Liver (tissue), 5 donors: ENCODE measurements around the gene PIR. TPM values are rescaled to one million over a fixed set of nuclear protein-coding genes. Genes with fewer than 3 reads are reported as not detected.

Experiments
- YY1 ChIP-seq: IDR thresholded peaks from 2 replicates; pipeline ENCODE4 v1.6.1; 2016; ENCODE audit warnings: antibody characterized with exemption, mild to moderate bottlenecking
- polyA plus RNA-seq, 2 donors: library from polyadenylated mRNA; stranded (reverse) in 1 of 2; unstranded in 1 of 2; fragments of 200-250 nt in 1 of 2; fragments of >200 nt in 1 of 2; fragmentation: Nextera tagmentation in 1 of 2; extraction: Ambion mirVana in 1 of 2; gene quantifications; one replicate each; pipeline versions ENCODE4 v1.2.1 to v1.2.3, GENCODE V29; 2013 to 2015
- total RNA-seq, 2 donors: library from RNA; depleted of rRNA; stranded (reverse); fragments of >200 nt; gene quantifications; one replicate each; pipeline ENCODE4 v1.2.3, GENCODE V29; 2014
- donor health status: healthy.
- donor health status: healthy.
- donor health status: healthy.

Gene PIR
- total and polyA plus RNA-seq, 4 donors = 9.0 to 24.7 (median 17.0) TPM

DNA sequence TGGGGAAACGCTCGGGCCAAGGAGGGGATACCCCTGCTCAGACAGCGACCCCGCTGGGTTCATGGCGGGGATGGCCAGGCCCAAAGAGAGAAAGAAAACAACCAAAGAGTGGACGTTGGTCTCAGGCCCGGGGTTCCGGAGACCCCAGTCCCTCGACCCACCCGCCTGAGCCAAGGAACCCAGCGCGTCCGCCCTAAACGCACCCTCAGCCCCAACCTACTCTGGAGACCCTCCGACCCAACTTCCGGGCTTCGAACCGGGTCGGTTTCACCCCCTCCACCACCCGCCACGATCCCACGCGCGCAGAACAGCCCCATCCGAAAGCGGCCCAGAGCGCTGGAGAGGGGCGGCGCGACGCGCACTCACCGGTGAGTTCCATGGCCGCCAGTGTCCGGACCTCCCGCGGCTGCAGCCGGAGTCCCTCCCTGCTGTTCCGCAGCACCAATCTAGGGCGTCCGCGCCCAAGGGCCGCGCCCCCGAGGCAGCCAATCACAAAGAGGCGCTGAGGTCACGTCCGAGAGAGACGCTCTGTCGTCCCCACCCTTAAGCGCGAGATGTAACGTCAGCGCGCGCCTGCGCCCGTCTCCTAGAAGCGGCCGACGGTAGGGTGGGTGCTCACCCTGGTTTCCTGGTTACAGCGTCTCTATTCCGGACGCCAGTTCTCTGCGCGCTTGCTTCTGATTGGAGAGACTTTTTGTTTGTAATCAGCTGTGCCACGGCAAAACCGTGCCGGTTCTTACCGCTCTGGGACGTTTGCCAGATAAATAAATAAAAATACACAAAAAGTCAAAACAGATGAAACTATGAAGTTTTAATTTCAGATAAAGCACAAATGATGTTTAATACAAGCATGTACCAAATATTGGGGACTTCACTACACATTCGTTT is 157.8 kb downstream of the PIR start, which contains the start of gene PIGA (continued):
- TF ChIP-seq YY1 = peak; percentile 97

Other genes with a start within 250 kb of the PIR start
- gene ASB9, start 223.2 kb downstream of the PIR start, total RNA-seq = 10 to 100 TPM in 1 of 2 donors, 1 to 10 TPM in 1; 2.8 to 11.3 TPM
- 1 to 10 TPM; 2.4 to 3.1 TPM for gene ASB9, start 223.2 kb downstream of the PIR start, polyA plus RNA-seq
- gene ASB11, start 177.7 kb downstream of the PIR start, total RNA-seq = not detected
- gene ASB11, start 177.7 kb downstream of the PIR start, polyA plus RNA-seq = under 1 TPM in 1 of 2 donors, not detected in 1; 0.03 TPM
- 1 to 10 TPM; 7.9 to 8.7 TPM for gene PIGA, start 157.8 kb downstream of the PIR start, total RNA-seq
- 1 to 10 TPM; 3.0 to 3.3 TPM for gene PIGA, start 157.8 kb downstream of the PIR start, polyA plus RNA-seq
- gene VEGFD, start 108.9 kb downstream of the PIR start, total RNA-seq = under 1 TPM; 0.05 to 0.92 TPM
- gene VEGFD, start 108.9 kb downstream of the PIR start, polyA plus RNA-seq = 1 to 10 TPM in 1 of 2 donors, under 1 TPM in 1; 0.37 to 4.5 TPM
- under 1 TPM; 0.23 to 0.67 TPM for gene BMX, start 7.5 kb upstream of the PIR start, total RNA-seq
- gene BMX, start 7.5 kb upstream of the PIR start, polyA plus RNA-seq = under 1 TPM; 0.28 to 0.38 TPM
- gene ACE2, start 107.6 kb upstream of the PIR start, total RNA-seq = 1 to 10 TPM in 1 of 2 donors, under 1 TPM in 1; 0.67 to 4.1 TPM
- gene ACE2, start 107.6 kb upstream of the PIR start, polyA plus RNA-seq = under 1 TPM; 0.33 to 0.45 TPM
- 1 to 10 TPM; 1.5 to 3.0 TPM for gene CLTRN, start 171.5 kb upstream of the PIR start, total RNA-seq
- 10 to 100 TPM in 1 of 2 donors, 1 to 10 TPM in 1; 6.9 to 11.0 TPM for gene CLTRN, start 171.5 kb upstream of the PIR start, polyA plus RNA-seq
- gene CA5B, start 244.9 kb upstream of the PIR start, total RNA-seq = 1 to 10 TPM; 1.2 to 2.9 TPM
- 1 to 10 TPM in 1 of 2 donors, under 1 TPM in 1; 0.55 to 1.9 TPM for gene CA5B, start 244.9 kb upstream of the PIR start, polyA plus RNA-seq